GM21717 (cell line): ENCODE data around the gene C10orf53.

ENCODE experiments used
- ATAC-seq: cut with Tn5 transposase; IDR thresholded peaks from one replicate; pipeline ENCODE4 v1.9.1; 2021; ENCODE audit warnings: mild to moderate bottlenecking, moderate library complexity; ENCODE audit not compliant: unreplicated experiment

Gene C10orf53, protein sequence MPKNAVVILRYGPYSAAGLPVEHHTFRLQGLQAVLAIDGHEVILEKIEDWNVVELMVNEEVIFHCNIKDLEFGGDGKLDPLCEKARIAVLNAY

GRCh38 chr10:49679480-49679893 is at the start of gene C10orf53:
TSS of gene C10orf53 (plus strand) at chr10:49679651. CDS start at chr10:49679698, 47 bp downstream.
- ATAC-seq, result no peak

DNA sequence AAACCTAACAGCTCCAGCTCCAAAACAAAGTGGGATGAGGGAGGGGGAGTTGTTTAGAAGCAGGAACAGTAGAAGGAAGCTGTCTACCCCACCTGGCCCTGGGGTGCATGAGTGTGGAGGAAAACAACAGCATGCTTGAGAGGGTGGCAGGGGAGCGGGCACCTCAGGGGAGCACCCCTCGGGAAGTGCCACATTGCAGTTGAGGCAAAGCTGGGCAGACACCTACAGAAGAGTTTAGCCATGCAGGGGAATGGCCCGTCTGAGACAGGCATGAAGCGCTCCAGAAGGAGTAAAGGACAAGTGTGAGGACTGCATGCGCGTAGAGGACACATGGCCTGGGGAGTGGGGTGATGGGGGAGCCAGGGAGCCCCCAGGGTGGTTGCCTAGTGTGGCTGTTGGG is 47.5 kb upstream of the C10orf53 start:
- no peak for ATAC-seq

DNA sequence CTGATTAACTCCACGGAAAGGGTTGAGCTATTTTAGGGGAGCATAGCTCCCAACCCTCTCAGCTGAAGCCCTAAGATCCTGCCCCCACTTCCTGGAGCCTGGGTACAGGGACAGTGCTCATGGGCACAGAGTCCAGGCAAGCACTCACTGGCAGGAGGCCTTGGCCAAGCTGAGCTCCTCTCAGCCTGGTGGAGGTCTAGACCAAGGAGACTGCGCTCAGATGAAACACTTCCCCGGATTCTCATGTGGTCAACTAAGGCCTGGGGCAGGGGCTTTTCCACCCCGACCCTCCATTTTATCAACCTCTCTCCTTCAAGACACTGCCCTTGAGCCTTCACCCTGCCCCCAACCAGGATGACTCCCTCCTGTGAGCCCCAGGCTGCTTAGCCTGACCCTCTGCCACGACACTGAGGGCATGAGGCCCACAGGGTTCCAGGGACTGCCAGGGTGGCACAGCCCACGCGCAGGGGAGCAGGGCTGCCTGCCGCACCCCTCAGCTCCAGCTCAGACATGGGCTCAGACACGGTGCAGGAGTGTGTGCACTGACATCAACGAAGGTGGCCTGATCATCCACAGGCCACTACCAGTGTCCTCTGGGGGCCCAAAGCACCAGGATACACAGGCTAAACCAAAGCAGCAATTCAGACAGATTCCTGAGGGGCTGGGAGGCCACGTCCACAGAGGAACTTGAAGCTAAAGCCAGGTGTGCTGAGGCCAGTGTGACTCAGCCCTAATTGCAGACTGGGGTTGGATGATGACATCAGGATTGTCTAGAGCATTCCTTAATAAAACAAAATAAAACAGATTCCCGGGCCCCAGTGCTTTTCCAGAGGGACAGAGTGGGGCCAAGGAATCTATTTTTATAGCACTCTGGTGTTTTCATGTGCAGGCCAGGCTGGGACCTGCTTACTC is 46.8 kb upstream of the C10orf53 start:
- ATAC-seq, result no peak

DNA sequence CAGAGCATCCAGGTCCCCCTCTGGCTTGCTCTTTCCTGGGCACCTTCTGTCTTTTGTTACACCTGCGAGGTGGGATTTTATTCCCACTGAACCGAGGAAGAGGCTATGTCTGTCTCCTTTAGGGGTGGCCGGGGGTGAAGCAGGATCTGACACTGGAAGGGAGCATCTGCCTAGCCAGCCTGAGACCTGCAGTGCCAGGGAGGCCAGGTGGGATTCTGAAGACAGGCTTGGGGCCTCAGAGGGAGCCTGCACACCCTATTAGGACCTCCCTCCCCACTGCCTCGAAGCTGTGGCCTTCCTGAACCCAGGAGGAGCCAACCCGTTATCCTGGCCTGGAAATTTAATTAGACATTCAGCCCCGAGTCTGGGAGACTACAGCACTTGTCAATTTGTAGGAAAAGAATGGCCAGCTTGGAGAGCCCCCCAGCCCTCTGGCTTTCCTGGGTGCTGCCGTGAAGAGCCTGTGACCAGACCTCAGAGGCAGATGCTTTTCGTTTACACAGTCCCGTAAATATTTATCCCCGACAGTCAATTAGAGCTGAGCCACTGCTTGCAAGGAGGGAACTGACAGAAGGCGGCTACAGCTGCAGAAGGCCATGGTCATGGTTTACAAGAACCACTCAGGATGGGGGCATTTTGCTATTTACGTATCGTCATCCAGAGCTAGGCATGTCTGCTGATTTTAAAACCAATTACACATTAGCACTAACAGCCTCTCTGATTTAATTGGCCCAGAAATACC is 46.0 kb upstream of the C10orf53 start:
- ATAC-seq, result no peak

DNA sequence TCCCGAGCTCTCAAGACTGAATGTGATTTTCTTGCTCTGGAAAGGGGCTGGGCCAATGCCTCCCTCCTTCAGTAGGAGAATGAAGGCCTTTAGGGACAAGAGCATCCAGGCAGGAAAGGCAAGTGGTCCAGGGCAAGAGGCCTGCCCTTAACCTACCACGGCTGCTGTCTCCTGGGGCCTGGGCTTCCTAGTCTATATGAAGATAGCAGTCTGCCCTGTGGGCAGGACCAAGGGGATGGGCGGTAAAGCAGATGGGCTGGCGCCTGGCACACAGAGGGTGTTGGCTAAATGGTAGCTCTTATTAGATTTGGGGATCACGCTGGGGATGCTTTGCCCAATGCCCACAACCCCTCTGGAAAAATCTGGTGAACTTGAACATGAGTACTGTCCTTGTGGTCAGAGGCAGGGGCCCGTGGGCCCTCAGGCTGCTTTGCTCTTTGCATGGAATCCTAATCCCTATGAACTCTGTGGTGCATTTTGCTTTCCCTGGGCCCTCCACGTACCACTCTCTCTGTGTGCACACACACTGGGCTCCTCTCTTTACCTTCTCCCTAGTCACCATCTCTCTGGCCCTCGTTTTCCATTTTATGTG is 45.3 kb upstream of the C10orf53 start:
- ATAC-seq, result no peak

- ATAC-seq, result no peak
Observed at GRCh38 chr10:49642311-49642710, 37.1 kb upstream of the C10orf53 start.

- ATAC-seq, result no peak
Observed at GRCh38 chr10:49643241-49644034, 36.0 kb upstream of the C10orf53 start.

GRCh38 chr10:49644035-49644646 is 35.3 kb upstream of the C10orf53 start:
- no peak for ATAC-seq

DNA sequence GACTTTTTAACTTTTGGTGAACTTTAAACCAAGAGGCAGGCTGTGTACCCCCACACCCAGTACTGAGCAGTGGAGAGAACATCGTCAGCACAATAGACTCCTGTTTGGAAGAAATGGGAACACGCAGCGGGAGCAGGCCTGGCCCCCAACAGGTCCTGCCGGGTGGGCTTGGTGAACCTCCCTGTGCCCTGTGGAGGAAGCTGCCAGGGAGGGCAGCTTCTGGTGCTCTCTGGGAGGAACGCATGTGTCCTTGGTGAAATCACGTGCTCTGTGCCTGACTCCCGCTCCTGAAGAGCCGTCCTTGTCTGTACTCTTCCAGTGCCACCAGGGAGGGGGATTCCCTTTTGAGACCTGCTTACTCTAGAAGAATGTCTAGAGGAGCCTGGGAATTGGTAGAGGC is 34.0 kb upstream of the C10orf53 start:
- ATAC-seq, result no peak

DNA sequence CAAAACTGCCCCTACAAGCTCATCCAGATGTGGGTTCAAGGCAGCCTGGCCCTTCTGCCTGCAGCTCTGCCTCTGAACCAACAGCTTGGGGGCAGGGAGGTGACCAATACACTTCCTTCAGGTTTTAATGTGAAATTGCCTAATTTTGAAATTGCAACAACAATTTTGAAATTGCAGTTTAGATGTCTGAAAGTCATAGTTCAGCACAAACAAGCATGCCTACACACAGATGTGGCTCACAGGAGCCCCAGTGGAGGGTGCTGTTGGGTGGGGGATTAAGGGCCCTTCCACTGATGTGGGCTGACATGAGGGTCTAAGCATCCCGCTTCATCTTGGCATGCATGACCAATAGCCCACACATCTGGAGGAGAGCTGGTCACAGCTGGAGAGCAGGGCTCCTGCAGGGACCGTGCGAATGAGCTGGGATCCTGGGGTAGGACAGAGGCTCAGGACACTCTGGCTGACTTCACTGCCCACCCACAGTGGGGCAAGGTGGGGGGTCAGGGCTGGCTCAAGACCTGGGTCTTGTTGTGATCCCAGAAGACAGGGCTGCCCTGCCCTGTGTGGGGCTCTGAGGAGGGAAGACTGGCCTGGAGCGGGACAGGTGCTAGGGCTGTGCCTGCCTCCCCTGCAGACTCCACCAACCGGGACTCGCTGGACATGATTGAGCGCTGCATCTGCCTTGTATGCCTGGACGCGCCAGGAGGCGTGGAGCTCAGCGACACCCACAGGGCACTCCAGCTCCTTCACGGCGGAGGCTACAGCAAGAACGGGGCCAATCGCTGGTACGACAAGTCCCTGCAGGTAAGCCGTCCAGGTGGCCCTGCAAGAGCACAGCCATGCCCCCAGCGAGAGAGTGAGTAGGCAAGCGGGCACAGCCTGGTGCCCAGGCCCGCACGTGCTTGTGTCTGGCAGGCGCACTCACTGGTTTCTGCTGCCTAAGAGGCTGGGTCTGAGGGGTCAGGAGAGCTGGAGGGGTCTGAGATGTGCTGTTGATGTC is 33.3 kb upstream of the C10orf53 start:
- no peak for ATAC-seq

GRCh38 chr10:49647554-49647953 is 31.9 kb upstream of the C10orf53 start:
- ATAC-seq, result no peak

GRCh38 chr10:49647985-49648795 is 31.3 kb upstream of the C10orf53 start:
- no peak for ATAC-seq

DNA sequence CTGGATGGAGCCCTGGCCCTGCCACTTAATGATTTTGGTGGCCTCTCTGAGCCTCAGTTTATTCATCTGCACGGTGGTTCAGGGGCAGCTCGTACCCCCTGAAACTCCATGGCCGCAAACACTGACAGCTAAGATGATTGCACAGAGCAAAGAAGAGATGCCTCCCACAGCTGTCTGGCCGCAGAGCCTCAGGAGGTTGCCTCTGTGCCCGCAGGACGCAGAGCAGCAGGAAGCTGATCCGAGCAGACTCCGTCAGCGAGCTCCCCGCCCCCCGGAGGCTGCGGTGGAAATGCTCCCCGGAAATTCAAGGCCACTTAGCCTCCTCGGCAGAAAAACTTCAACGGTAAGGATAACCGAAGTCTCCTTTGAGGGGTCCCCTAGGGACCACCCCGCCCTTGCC is 30.2 kb upstream of the C10orf53 start:
- no peak for ATAC-seq

- no peak for ATAC-seq
Observed at GRCh38 chr10:49649936-49650723, 29.3 kb upstream of the C10orf53 start.

DNA sequence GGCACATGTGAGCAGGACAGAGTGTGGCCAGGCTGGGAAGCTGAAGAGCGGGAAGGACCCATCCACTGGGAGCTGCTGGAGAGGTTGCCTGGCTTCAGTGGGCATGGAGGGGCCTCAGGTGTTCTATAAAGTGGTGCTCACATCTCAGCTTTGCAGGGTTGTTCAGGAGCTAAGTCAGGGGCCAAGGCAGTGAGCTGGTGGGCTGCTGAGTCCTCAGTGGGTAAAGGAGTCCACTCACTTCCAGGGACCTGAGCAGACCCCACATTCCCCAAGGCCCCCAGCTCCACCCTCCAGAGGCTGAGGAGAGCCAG is 28.8 kb upstream of the C10orf53 start:
- ATAC-seq, result no peak

DNA sequence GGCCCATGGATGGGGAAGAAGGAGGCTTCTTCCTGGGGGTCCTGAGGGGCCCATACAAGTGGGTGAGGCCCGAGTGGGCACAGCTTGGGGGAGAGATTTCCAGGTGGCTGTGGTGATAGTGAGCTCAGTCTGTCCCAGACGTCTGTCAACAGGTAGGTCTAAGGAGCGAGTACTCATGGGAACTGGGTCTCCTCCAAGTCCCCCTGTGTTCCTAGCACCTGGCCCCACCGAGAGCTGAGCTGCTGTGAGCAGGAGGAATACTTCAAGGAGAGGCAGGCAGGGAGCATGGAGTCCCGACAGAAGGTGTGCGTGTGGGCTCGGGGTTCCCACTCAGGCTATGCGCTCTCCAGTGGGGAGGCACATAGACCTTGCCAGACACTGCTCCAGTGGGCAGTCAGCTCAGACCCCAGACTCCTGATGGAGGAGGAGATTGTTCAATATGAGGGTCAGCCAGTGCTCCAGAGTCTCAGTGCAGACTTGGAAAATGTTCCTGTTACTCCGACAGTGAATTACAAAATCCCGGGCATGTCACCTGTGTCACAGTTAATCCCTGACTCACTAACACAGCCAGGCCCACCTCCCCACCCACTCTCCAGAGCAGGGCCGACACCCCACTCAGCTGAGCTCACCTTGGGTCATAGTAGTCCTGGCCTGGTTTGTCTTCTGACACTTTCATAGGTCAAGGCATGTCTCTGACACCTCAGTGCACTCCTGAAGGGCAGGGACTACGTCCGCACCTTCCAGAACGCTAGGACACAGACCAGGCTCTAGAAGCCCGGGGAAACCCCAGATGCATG is 28.2 kb upstream of the C10orf53 start:
- no peak for ATAC-seq

- no peak for ATAC-seq
Observed at GRCh38 chr10:49651917-49652316, 27.5 kb upstream of the C10orf53 start.
